HK-2 (cell line): ENCODE data around the gene NDE1.
"Not testable (repeated sequence)": the region's sequence is repeated elsewhere in the genome, so short reads cannot be mapped to it uniquely, and the experiment has no call there.

Source experiments
- DNase-seq: peaks from one replicate; pipeline ENCODE4 v3.0.0-alpha.2; 2018; ENCODE audit not compliant: unreplicated experiment

NDE1 gene

DNA sequence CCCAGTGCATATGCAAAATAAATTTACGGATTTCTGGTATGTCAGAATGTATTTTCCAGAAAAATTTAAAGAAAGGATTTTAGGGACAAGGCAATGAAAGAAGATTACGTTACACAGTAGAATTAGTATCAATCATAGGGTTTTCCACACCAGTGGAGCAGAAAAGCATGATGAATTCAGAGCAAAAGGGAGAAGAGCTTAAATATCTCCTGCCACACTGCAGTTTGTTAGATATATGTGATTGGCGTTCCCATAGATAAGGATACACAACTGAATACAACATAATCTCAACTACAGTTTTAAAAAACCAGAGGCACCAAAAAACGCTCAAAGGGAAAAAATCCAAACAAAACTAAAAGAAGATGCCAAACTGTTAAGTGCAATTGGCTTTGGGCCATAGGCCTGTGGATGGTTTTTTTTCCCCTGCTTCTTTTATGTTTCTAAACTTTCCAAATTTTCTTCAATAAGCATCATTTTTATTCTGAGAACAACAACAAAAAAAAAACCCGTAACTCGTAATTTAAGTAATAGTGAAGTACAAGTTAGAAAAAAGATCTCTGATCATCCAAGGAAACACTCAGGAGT lies 29.3 kb upstream of the NDE1 start:
- DNase-seq = no peak

- no peak for DNase-seq
Observed at GRCh38 chr16:15621456-15621855, 28.6 kb upstream of the NDE1 start.

DNA sequence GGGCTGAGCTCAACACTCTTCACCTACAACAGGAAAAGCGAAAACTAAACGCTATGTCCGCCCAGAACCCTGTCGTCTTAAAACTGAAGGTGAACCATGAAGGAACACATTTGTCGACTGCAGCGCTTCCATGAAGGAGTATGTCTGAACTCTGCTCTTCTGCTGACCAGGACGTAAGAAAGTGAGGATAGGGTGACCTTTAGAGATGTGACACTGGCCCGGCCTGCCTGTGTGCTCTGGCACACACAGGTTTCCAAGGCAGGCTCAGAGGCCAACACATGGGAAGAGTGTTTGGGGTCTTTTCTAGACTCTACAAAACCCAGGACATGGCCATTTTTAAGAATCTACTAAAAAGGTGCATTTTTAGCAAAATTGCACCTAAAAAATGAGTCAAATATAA lies 28.2 kb upstream of the NDE1 start:
- no peak for DNase-seq

GRCh38 chr16:15631730-15632409 lies 18.2 kb upstream of the NDE1 start:
- no peak for DNase-seq

DNA sequence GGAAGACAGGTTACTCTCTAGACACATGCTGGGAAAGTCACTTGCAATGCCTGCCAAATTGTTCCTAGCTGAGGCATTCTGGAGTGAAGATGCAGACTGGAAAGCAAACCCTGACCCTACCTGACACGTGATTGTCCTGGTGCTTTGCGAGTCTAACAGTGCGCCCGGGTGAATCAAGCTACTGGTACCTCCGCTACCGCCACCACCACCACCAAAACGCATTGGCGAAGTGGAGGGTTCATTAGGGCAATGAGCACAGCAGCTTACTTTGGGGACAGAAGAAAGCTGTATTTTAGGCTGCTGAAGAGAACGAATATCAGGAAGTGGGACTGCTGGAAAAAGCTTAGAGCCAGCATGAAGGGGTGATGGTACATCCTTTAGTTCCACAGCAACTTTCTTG lies 14.1 kb upstream of the NDE1 start:
- no peak for DNase-seq

DNA sequence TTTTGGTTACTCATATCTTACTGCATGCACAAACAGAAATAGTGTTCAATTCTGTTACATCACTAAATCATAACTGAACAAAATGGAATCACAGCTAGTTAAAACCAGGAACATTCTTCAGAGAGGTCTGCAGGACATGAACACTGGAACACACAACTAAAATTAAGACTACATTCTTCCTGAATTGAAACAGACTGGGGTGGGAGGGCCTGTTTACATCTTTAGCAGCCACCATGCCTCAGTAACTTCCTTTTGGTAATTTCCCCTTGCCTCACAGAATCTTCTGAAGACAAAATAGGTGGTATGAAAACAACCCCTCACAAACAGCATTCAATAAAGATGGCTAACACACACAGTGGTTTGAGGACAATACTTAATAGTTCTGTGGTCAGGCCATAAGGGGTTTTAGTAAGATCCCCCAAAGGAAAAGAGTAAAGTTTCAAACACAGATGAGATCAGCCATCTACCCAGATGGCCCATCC lies 13.6 kb upstream of the NDE1 start:
- no peak for DNase-seq

DNA sequence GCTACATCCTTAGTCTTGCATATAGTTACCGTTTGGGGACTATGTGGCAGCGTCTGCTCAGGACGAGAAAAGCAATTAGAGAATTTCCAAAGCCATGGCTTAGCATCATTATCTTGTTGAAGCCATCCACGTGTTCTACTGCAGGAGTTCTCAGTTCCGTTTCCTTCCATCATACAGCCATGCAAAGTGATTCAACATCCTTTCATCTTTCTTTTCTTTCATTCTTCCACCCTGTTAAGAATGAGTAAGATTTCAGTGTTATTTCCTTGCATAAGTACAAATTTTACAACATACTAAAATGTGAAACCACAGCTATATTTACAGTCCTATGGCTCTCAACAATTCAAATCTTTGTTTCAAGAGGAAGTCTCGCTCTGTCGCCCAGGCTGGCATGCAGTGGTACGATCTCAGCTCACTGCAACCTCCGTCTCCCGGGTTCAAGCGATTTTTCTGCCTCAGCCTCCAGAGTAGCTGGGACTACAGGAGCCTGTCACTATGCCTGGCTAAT lies 10.9 kb upstream of the NDE1 start:
- no peak for DNase-seq

DNA sequence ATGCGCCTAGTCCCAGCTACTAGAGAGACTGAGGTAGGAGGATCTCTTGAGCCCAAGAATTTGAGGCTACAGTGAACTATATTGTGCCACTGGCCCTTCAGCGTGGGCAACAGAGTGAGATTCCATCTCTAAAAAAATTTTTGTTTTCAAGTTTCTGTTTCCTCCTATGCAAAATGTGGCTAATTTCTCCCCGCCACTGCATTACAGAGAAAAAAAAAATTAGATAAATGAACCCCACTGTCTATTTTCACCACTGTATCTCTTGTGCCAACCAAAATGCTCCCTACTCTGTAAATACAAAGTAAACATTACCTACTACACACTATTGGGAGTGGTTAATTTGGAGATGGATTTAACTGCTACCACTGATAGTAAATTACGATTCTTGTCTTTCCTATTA lies 9.1 kb upstream of the NDE1 start:
- no peak for DNase-seq

GRCh38 chr16:15641753-15642556 lies 8.1 kb upstream of the NDE1 start:
- DNase-seq = no peak

DNA sequence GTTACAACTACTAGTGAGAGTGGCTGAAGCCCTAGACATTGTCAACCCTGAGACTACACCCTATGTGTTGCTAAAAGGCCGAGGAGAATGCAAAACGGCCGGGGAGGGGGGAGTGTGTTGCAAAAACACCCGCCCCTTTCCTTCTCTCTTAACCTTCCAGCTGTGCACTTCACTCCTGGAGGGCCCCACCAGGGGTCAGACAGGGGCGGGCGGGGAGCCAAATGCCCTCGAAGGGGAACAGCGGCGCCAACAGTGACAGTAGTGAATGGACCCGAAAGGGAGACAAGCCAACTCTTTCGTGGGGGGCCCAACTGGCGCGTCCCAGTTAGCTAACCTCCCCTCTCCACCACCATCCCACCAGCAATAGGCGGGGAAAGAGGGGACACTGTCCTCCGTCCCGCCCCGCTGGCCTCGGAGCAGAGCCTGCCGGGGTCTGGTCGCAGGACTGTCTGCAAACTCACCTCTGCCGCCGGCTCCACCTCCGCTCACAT lies 7.4 kb upstream of the NDE1 start:
- DNase-seq = peak; percentile 46

GRCh38 chr16:15643048-15643945 lies 6.7 kb upstream of the NDE1 start, which contains the start of gene MARF1:
Gene MARF1, minus strand, starts transcription at chr16:15643154. Its CDS starts 3,921 bp downstream, at chr16:15639233.
- peak; percentile 94 for DNase-seq

- DNase-seq = no peak
Observed at GRCh38 chr16:15643946-15644250, 6.1 kb upstream of the NDE1 start.

- DNase-seq = no peak
Observed at GRCh38 chr16:15644267-15644961, 5.6 kb upstream of the NDE1 start.

DNA sequence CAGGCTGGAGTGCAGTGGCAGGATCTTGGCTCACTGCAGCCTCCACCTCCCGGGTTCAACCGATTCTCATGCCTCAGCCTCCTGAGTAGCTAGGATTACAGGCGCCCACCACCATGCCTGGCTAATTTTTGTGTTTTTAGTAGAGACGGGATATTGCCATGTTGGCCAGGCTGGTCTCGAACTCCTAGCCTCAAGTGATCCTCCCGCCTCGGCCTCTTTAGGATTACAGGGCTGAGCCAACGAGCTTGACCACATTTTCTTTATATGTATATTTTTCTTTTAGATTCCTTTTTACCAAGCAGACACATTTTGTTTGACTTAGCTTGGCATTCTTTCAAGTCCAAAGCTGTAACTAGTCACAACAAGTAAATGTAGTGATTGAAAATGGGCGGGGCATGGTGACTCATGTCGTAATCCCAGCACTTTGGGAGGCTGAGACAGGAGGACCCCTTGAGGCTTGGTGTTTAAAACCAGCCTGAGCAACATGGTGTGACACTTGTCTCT lies 5.0 kb upstream of the NDE1 start:
- peak; percentile 14 for DNase-seq

DNA sequence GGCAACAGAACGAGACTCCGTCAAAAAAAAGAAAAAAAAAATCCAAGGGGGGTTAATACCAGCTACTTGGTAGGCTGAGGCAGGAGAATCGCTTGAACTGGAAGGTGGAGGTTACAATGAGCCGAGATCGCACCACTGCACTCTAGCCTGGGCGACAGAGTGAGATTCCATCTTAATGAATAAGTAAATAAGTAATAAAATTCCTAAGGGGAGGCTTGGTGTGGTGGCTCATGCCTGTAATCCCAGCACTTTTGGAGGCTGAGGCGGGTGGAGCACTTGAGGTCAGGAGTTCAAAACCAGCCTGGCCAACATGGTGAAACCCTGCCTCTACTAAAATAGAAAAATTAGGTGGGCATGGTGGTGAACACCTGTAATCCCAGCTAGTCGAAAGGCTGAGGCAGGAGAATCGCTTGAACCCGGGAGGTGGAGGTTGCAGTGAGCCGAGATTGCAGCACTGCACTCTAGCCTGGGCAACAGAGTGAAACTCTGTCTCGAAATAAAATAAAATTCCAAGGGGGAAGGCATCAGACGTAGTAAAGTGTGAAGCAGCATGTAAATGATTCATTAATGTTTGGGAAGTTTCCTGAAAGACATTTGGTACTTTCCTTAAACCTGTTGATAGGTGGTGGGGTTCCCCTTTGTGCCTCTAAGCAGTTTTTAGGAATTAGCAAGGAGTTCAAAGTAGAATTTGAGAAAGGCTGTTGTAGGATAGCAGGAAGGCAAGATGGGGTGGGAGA lies 3.3 kb upstream of the NDE1 start:
- DNase-seq = not testable (repeated sequence)

GRCh38 chr16:15647294-15648014 lies 2.6 kb upstream of the NDE1 start:
- DNase-seq = no peak

GRCh38 chr16:15648135-15648730 lies 1.8 kb upstream of the NDE1 start:
- DNase-seq = no peak

DNA sequence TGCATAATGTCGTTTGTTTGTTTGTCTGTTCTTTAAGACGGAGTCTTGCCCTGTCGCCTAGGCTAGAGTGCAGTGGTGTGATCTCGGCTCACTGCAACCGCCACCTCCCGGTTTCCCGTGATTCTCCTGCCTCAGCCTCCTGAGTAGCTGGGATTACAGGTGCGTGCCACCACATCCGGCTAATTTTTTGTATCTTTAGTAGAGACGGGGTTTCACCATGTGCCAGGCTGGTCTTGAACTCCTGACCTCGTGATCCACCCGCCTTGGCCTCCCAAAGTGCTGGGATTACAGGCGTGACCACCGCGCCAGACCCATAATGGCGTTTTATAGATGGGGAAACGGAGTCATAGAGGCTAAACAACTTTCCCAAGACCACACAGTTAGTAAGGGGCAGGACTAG lies 734 bp upstream of the NDE1 start:
- DNase-seq = not testable (repeated sequence)

- DNase-seq = no peak
Observed at GRCh38 chr16:15649727-15650018, 372 bp upstream of the NDE1 start.
